BE2C (cell line): ENCODE data around the gene ZNF579.

Experiments used
- DNase-seq: peaks from one replicate; pipeline ENCODE4 v3.0.0-alpha.2; 2020
- H3K27me3 ChIP-seq: fragments of 250-450 bp; sonication (Bioruptor Pico); 2 replicates; pipeline ENCODE4 v1.5.1; 2020; ENCODE audit warnings: mild to moderate bottlenecking
- H3K36me3 ChIP-seq: fragments of 250-450 bp; sonication (Bioruptor Pico); 2 replicates; pipeline ENCODE4 v1.5.1; 2020; ENCODE audit warnings: mild to moderate bottlenecking
- H3K4me1 ChIP-seq: fragments of 250-450 bp; sonication (Bioruptor Pico); 2 replicates; pipeline ENCODE4 v1.5.1; 2020
- H3K4me3 ChIP-seq: 2 replicates; pipeline ENCODE4 v1.5.1; 2011; ENCODE audit warnings: low read depth, low read length
- H3K9me3 ChIP-seq: fragments of 250-450 bp; sonication (Bioruptor Pico); 2 replicates; pipeline ENCODE4 v1.5.1; 2020
- TF ChIP-seq, protein P1 (sequence below): IDR thresholded peaks from 2 replicates; pipeline ENCODE4 v1.5.1; 2012; ENCODE audit warnings: mild to moderate bottlenecking, low read depth, low read length

ZNF579 gene

DNA sequence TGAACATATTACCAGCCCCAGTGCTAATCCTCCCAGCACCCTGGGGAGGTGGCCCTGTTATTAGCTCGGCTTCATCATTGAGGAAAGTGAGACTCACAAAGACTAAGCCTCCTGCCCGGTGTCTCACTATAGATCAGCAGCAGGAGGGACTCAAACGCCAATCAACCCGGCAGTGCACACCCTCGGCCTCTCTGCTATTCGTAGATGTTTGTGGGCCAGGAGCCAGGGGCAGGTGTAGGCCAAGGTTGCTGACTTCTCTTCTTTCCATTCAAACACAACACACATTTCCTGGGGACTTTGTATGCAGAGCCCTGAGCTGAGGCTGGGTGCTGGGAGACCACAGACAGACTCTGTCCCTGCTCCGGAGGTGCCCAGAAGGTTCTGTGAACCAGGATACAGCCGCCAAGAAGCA lies 25.9 kb downstream of the ZNF579 start:
- TF ChIP-seq, protein P1, sequence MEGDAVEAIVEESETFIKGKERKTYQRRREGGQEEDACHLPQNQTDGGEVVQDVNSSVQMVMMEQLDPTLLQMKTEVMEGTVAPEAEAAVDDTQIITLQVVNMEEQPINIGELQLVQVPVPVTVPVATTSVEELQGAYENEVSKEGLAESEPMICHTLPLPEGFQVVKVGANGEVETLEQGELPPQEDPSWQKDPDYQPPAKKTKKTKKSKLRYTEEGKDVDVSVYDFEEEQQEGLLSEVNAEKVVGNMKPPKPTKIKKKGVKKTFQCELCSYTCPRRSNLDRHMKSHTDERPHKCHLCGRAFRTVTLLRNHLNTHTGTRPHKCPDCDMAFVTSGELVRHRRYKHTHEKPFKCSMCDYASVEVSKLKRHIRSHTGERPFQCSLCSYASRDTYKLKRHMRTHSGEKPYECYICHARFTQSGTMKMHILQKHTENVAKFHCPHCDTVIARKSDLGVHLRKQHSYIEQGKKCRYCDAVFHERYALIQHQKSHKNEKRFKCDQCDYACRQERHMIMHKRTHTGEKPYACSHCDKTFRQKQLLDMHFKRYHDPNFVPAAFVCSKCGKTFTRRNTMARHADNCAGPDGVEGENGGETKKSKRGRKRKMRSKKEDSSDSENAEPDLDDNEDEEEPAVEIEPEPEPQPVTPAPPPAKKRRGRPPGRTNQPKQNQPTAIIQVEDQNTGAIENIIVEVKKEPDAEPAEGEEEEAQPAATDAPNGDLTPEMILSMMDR: no peak
- Histone ChIP-seq H3K4me3 (no peak overlapping the region), H3K36me3 (no peaks in the 10 kb centered on the region), H3K27me3 (no peaks in the 10 kb centered on the region), H3K4me1 (no peaks in the 10 kb centered on the region), H3K9me3 (no peaks in the 10 kb centered on the region)
- no peak for DNase-seq

DNA sequence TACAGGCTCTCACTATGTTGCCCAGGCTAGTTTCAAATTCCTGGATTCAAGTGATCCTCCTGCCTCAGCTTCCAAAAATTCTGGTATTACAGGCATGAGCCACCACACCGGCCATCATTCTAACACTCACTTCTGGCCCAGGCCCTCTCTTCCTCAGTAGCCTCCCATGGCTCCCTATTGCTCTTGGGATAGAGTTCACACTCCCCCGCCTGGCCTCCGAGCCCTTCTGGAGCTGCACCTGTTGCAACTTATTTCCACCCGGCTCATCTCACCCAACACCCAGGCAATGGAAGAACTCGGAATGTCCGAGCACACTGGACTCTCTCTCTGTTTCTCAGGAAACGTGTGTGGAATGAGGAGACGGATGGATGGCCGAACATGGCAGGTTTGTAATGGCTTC lies 26.3 kb downstream of the ZNF579 start:
- Histone ChIP-seq H3K27me3 (no peaks in the 10 kb centered on the region), H3K4me1 (no peaks in the 10 kb centered on the region), H3K36me3 (no peaks in the 10 kb centered on the region), H3K9me3 (no peaks in the 10 kb centered on the region), H3K4me3 (no peak overlapping the region)
- TF ChIP-seq, protein P1: no peak
- DNase-seq: no peak

DNA sequence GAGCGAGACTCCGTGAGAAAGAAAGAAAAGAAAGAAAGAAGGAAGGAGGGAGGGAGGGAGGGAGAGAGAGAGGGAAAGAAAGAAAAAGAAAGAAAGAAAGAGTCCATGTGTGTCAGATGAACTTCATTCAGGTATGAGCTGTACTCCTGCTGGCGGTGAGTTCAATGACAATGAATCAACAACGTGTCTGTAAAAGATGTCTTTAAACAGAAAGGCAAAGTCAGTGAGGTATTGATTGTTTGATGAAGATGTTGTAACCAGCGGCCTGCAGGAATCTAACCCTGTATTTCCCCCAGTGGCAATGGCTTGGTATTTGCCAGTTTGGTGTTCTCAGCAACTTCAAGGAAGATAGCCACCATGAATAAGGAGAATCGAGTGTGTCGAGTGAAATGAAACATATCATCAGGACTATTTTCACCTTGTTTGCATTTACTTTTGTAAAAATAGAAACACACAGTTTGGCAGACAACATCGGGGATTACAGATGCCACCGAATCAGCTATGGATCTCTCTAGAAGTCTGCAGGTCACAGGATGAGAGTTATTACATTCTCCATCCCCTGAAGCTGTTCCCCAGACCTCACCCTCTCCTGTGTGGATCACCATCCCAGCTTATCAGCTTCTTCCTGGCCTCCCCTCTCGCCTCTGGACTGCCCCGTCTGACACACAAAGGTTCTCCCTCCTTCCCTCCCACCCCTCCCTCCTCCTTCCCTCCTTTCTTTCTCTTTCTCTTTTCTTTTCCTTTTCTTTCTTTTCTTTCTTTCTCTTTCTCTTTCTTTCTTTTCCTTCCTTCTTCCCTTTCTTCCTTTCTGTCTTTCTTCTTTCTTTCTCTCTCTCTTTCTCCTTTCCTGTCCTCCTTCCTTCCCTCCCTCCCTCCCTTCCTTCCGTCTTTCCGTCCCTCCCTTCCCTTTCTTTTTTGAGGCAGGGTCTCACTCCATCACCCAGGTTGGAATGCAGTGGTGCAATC lies 27.1 kb downstream of the ZNF579 start:
- no peaks in the 10 kb centered on the region for H3K4me1 ChIP-seq
- no peak for DNase-seq
- TF ChIP-seq, protein P1: no peak
- no peak overlapping the region for H3K4me3 ChIP-seq
- no peaks in the 10 kb centered on the region for H3K27me3 ChIP-seq
- H3K9me3 ChIP-seq: no peaks in the 10 kb centered on the region
- H3K36me3 ChIP-seq: no peaks in the 10 kb centered on the region

DNA sequence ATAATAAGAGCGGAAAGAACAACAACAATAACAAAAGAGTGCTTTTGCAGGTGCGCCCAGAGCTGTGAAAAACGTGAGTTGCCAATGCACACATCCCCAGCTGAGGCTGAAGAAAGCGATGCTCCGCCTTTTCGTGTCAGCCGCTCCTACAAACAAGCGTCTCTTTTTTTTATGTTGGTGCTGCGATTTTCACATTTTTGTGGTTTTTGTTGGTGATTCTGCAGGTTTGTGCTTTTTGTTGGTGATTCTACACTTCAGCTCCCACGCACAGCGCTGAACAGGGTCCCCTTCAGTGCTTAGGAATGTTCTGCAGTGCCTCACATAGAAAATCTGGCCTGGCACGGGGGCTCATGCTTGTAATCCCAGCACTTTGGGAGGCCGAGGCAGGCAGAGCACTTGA lies 28.0 kb downstream of the ZNF579 start:
- Histone ChIP-seq H3K4me3 (no peak overlapping the region), H3K27me3 (no peaks in the 10 kb centered on the region), H3K9me3 (no peaks in the 10 kb centered on the region), H3K4me1 (no peaks in the 10 kb centered on the region), H3K36me3 (no peaks in the 10 kb centered on the region)
- DNase-seq: no peak
- TF ChIP-seq, protein P1: no peak

DNA sequence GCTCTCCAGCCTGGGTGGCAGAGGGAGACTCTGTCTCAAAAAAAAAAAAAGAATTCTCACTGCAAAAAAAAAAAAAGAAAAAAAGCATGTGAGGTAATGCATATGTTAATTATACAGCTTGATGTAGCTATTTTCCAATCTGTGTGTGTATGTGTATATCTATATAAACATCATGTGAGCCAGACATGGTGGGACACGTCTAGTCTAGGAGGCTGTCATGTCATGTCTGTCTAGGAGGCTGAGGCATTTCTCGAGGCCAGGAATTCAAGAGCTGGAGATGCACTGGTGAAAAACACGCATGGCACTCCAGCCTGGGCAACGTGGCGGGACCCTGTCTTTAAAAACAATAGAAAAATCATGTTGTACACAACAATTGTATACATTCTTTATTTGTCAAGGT lies 28.4 kb downstream of the ZNF579 start:
- Histone ChIP-seq H3K27me3 (no peaks in the 10 kb centered on the region), H3K4me3 (no peak overlapping the region), H3K9me3 (no peaks in the 10 kb centered on the region), H3K4me1 (no peaks in the 10 kb centered on the region; the same call in 1 of the 2 replicates), H3K36me3 (no peaks in the 10 kb centered on the region)
- TF ChIP-seq, protein P1: no peak
- no peak for DNase-seq

DNA sequence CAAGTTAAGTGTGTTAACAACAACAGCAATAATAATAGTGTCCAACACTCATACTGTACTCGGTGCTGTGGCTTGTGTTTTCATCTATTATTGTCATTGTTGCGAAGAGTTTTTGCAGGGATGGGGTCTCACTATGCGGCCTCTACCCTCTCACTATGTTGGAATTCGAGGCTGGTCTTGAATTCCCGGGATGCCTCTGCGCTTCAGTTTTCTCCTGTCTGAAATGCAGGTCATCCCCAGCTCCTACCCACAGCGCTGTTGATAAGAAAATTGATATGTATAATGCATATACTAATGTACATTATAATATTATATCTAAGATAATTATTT lies 30.4 kb downstream of the ZNF579 start:
- Histone ChIP-seq H3K9me3 (no peaks in the 10 kb centered on the region), H3K36me3 (no peaks in the 10 kb centered on the region), H3K4me1 (no peaks in the 10 kb centered on the region; the same call in 1 of the 2 replicates), H3K27me3 (no peaks in the 10 kb centered on the region), H3K4me3 (peak overlapping the region; percentile 61)
- TF ChIP-seq, protein P1: no peak
- no peak for DNase-seq
